Measurements from ENCODE around the gene RNF141.

The RNF141 gene

GRCh38 chr11:10541561-10541930, 559 bp upstream of the RNF141 start:
- DNase-seq (ENCODE audit: low read depth) = no peak
- peak overlapping the region; percentile 97 for H3K4me3 ChIP-seq (ENCODE audit: control insufficient read depth, low read depth, low read length)
- no peak for TF ChIP-seq CTCF (IDR thresholded peaks at IDR 0.05; ENCODE audit: control insufficient read depth, insufficient read depth, low read depth, low read length, missing control alignments)

DNA sequence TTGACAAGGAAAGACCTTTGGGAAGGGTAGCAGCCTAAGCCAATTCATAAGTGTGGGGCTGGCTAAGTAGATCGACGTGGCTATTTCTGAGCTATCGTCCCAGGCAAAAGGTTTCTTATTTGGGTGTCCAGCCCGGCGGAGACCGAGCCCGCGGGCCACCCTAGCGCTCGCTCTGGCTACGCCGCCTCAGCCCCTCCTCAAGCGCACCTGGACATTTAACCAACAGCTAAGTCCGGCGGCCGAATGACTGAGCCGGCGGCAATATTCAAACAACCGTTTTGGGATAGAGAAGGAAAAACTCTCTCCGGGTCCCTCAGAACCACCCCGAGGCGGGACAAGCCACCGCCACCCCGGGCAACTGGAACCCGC, 457 bp downstream of the RNF141 start:
- DNase-seq (ENCODE audit: low read depth) = no peak
- H3K4me3 ChIP-seq (ENCODE audit: control insufficient read depth, low read depth, low read length) = peak overlapping the region; percentile 97
- no peak for TF ChIP-seq CTCF (IDR thresholded peaks at IDR 0.05; ENCODE audit: control insufficient read depth, insufficient read depth, low read depth, low read length, missing control alignments)

DNA sequence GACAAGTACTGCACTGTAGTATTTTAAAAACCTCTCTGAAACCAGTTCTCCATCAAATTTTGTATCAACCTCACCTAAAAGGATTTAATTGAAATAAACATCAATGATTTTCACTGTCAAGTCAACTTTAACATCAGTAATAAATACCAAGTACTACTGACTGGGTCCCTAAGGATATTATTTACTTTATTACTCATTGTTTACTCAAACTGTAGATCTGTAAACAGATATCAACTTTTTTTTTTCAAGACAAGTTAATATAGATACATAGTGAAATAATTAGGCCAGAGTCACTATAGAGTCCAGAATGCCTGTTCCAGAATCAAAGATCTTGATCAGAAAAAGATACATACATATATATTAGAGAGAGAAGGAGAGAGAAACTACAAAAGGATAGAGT, 1.6 kb downstream of the RNF141 start:
- no peak overlapping the region for H3K4me3 ChIP-seq (ENCODE audit: control insufficient read depth, low read depth, low read length)
- no peak for DNase-seq (ENCODE audit: low read depth)
- TF ChIP-seq CTCF (IDR thresholded peaks at IDR 0.05; ENCODE audit: control insufficient read depth, insufficient read depth, low read depth, low read length, missing control alignments) = no peak

- no peak for TF ChIP-seq CTCF (IDR thresholded peaks at IDR 0.05; ENCODE audit: control insufficient read depth, insufficient read depth, low read depth, low read length, missing control alignments)
- no peak overlapping the region for H3K4me3 ChIP-seq (ENCODE audit: control insufficient read depth, low read depth, low read length)
These were observed 2.1 kb downstream of the RNF141 start for GRCh38 chr11:10538924-10539323.

GRCh38 chr11:10537600-10537999, 3.4 kb downstream of the RNF141 start:
- no peak overlapping the region for H3K4me3 ChIP-seq (ENCODE audit: control insufficient read depth, low read depth, low read length)
- TF ChIP-seq CTCF (IDR thresholded peaks at IDR 0.05; ENCODE audit: control insufficient read depth, insufficient read depth, low read depth, low read length, missing control alignments) = no peak
- DNase-seq (ENCODE audit: low read depth) = no peak

More at GRCh38 chr11:10538924-10539323, 2.1 kb downstream of the RNF141 start:
- no peak for DNase-seq (ENCODE audit: low read depth)

- TF ChIP-seq CTCF (IDR thresholded peaks at IDR 0.05; ENCODE audit: control insufficient read depth, insufficient read depth, low read depth, low read length, missing control alignments) = no peak
- H3K4me3 ChIP-seq (ENCODE audit: control insufficient read depth, low read depth, low read length) = no peak overlapping the region
- no peak for DNase-seq (ENCODE audit: low read depth)
These were observed 6.7 kb downstream of the RNF141 start for GRCh38 chr11:10534316-10534715.

DNA sequence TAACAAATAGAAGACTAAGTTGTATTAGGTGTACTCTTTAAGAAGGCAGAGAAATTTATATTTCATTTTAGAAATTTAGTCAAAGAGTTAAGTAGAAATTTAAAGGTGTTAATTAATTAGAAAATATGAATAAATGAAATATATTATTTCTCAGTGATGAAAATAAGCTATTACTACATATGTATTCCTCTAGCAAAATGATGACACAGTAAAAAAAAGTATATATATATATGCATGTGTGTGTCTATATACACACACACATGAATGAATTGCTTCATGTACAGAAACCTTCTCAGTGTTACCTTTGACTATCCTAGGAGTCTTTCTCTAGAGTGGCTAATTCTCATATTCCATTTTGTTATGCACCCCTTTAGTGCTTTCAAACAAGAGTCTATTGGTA, 7.7 kb downstream of the RNF141 start:
- no peak for TF ChIP-seq CTCF (IDR thresholded peaks at IDR 0.05; ENCODE audit: control insufficient read depth, insufficient read depth, low read depth, low read length, missing control alignments)
- H3K4me3 ChIP-seq (ENCODE audit: control insufficient read depth, low read depth, low read length) = no peak overlapping the region
- no peak for DNase-seq (ENCODE audit: low read depth)

All from AG09309 (cell line).